ENCODE measurements around the gene NFASC. TPM values are rescaled to one million over a fixed set of nuclear protein-coding genes. Genes with fewer than 3 reads are reported as not detected.

Gene NFASC
- total and polyA plus RNA-seq, 12 donors = 4.8 to 76.7 (median 44.8) TPM

DNA sequence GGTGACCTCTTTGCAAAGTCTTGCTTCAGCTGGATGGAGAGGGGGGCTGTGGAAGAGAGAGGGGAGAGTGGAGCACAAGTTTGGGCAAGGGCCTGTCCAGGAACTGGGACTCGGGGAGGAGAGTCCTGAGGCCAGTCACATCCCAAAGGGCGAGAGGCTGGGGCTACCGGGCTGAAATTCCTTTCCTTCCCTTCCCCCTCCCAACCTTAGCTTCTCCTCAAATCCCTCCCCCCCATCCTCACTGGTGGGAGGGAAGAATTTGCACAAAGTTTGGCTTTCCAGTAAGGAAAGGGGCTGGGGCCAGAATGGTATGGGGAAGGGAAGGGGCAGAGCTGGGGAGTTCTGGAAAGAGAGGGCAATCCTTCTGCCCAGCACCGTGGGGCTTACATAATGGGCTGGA, 173.2 kb downstream of the NFASC start:
- Histone ChIP-seq H3K4me3 (no peak overlapping the region), H3K4me1 (replicated peaks in 1 of 2) (no peaks in the 10 kb centered on the region), H3K27ac (no peak overlapping the region), H3K9me3 (replicated peaks in 1 of 3) (no peaks in the 10 kb centered on the region), H3K36me3 (replicated peaks in 1 of 2) (no peaks in the 10 kb centered on the region), H3K27me3 (no peaks in the 10 kb centered on the region)
- TF ChIP-seq POLR2A (IDR thresholded peaks at IDR 0.05) = no peak
- TF ChIP-seq, protein P1, sequence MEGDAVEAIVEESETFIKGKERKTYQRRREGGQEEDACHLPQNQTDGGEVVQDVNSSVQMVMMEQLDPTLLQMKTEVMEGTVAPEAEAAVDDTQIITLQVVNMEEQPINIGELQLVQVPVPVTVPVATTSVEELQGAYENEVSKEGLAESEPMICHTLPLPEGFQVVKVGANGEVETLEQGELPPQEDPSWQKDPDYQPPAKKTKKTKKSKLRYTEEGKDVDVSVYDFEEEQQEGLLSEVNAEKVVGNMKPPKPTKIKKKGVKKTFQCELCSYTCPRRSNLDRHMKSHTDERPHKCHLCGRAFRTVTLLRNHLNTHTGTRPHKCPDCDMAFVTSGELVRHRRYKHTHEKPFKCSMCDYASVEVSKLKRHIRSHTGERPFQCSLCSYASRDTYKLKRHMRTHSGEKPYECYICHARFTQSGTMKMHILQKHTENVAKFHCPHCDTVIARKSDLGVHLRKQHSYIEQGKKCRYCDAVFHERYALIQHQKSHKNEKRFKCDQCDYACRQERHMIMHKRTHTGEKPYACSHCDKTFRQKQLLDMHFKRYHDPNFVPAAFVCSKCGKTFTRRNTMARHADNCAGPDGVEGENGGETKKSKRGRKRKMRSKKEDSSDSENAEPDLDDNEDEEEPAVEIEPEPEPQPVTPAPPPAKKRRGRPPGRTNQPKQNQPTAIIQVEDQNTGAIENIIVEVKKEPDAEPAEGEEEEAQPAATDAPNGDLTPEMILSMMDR (IDR thresholded peaks at IDR 0.05) = no peak
- 33 to 41% (median 34%) methylated on average over 4 of the region's 4 CpGs for WGBS, 4 donors
- intact Hi-C loops (cut with DNase I) = no loop called here
- DNase-seq = no peak

DNA sequence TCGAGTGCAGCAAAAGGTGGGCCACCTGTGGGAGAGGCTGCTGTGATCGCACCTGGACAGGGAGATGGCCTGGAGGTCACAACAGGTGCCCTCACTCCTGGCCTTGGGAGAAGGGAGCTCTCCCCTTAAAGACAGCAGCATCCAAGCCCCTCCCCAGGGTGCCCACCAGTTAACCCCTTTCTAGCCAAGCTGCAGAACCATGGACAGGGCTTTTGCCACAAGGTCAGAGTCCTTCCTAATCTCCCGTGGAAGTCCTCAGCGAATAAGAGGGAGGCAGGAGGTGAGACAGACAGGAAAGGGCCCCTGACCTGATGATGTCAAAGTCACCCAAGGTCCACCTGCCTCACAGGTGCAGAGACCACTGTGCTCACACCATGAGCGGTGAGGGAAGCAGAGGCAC, 174.1 kb downstream of the NFASC start:
- Histone ChIP-seq H3K4me3 (no peak overlapping the region), H3K27me3 (no peaks in the 10 kb centered on the region), H3K36me3 (replicated peaks in 1 of 2) (no peaks in the 10 kb centered on the region), H3K27ac (no peak overlapping the region), H3K9me3 (replicated peaks in 1 of 3) (no peaks in the 10 kb centered on the region), H3K4me1 (replicated peaks in 1 of 2) (no peaks in the 10 kb centered on the region)
- no peak for DNase-seq
- TF ChIP-seq, protein P1 (IDR thresholded peaks at IDR 0.05) = no peak
- no peak for TF ChIP-seq POLR2A (IDR thresholded peaks at IDR 0.05)
- intact Hi-C loops (cut with DNase I) = no loop called here
- WGBS, 4 donors = 20 to 24% (median 23%) methylated on average over 3 to 5 of the region's 5 CpGs

DNA sequence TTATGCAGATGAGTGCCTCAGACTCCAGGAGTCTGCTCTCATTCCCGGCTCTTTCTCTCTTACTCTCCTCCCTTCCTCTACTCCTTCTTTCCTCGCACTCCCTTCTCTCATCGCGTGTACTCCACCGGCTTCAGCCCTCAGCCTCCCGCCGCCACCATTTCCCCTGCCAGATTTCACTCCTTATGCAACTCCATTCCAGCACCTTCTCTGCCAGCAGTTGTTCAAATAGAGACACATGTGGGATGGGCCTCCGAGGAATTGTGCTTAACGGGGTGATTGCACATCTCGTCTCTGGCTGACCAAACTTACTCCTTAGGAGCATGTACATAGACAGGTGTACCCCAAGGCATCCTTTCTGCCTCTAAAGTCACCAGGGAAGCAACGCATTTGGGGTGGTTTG, 174.5 kb downstream of the NFASC start:
- no peak for DNase-seq
- 30 to 48% (median 34%) methylated on average over 11 of the region's 11 CpGs for WGBS, 4 donors
- TF ChIP-seq, protein P1 (IDR thresholded peaks at IDR 0.05) = no peak
- no peak for TF ChIP-seq POLR2A (IDR thresholded peaks at IDR 0.05)
- Histone ChIP-seq H3K36me3 (replicated peaks in 1 of 2) (no peaks in the 10 kb centered on the region), H3K4me3 (no peak overlapping the region), H3K9me3 (replicated peaks in 1 of 3) (no peaks in the 10 kb centered on the region), H3K27me3 (no peaks in the 10 kb centered on the region), H3K4me1 (replicated peaks in 1 of 2) (no peaks in the 10 kb centered on the region), H3K27ac (no peak overlapping the region)
- intact Hi-C loops (cut with DNase I) = no loop called here

DNA sequence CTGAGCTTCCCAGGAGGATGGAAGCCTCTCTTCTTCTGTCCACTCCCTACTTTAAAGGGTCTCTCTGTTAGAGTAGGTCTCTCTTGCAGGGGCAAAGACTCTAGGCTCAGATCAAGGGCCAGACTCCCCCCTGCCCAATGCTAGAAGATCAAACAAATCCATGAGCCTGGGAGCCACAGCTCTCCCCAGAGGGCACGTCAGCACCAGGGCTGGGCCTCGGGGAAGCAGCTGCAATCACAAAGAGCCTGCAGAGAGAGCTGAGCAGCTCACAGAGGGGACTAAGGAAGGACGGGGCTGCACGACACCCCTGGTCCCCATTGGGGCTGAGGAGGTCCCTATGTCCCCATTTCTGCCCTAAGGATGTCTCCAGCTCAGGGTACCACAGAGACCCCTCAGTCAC, 176.2 kb downstream of the NFASC start:
- Histone ChIP-seq H3K36me3 (replicated peaks in 1 of 2) (no peaks in the 10 kb centered on the region), H3K27me3 (no peaks in the 10 kb centered on the region), H3K4me1 (replicated peaks in 1 of 2) (no peaks in the 10 kb centered on the region), H3K4me3 (no peak overlapping the region), H3K9me3 (replicated peaks in 1 of 3) (no peaks in the 10 kb centered on the region), H3K27ac (no peak overlapping the region)
- TF ChIP-seq, protein P1 (IDR thresholded peaks at IDR 0.05) = no peak
- no peak for TF ChIP-seq POLR2A (IDR thresholded peaks at IDR 0.05)
- intact Hi-C loops (cut with DNase I) = no loop called here
- DNase-seq = no peak
- 57 to 68% (median 64%) methylated on average over 2 to 4 of the region's 4 CpGs for WGBS, 4 donors

Data from adrenal gland (tissue), 12 donors.